SKM-1 (cell line): ENCODE data around the gene CTSE.
A peak's percentile ranks its signal among the peaks of the same experiment; 100 is the strongest.

Experiments
- DNase-seq: peaks from one replicate; lab custom pipeline; 2025; ENCODE audit not compliant: unreplicated experiment; lab: John Stamatoyannopoulos, UW

The CTSE gene

DNA sequence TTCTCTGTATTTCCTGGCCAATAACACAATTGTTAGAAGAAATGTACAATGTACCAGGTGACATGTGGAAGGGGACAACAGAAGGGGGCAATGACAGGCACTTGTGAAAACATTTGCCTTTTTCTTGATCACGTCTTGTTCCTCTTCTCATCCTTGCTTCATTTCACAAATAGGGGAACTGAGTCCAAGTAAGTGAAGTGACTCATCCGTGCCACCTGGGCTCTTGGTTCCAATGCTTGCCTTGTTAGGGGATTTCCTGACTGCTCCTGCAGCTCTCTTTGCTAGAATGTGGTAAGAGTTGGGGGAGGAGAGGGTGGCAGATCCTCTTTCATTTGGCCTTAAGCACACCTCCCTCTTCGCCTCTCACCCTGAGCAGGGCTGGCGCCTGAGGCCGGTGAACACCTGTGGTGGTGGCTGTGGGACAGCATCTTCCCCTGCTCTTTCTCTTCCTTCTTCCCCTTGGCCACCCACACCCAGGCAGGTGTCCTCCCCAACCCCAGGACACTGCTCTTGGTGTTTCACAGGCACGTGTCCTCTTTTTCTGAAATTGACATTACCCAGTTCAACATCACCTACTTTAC, 27.1 kb upstream of the CTSE start:
- DNase-seq, result peak; percentile 100

- no peak for DNase-seq
Observed at GRCh38 chr1:206049919-206050600, 26.4 kb upstream of the CTSE start.

- no peak for DNase-seq
Observed at GRCh38 chr1:206049293-206049692, 25.6 kb upstream of the CTSE start.

DNA sequence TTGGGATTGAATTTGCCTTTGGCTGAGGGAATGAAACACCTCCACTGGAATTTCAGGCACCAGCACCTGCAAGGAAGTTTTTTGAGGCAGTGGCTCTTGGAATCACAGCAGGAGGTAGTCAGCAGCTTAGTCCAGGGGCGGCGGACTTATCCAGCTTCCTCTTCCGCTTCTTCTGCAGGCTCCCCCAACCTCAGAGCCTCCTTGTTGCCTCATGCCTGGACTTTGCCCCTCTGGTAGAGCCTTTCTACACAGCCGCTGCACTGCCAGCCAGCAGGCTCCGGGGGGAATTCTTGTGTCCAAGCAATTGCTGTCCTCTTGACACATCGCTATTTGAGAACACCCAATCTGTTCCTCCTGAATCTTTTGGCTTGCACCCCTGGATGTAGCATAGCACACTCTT, 24.9 kb upstream of the CTSE start:
- DNase-seq, result peak; percentile 72

- no peak for DNase-seq
Observed at GRCh38 chr1:206047271-206047670, 23.6 kb upstream of the CTSE start.

DNA sequence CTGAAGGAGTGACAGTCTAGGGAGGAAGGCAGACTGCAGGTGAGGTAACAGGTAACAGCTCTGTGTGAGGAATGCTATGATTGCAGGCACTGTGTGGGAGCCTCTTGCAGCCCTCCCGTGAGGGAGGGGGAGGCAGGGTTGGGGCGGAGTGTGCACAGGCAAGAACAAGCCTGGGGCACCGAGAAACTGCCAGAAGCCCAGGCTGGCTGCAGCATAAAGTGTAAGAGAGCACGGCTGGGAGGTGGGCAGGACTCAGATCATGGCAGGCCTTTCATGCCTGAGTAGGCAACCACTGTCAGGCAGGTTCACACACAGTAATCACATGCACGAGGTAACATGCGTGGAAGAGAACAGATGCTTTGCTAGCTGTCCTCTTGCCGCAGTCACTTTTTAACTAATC, 17.9 kb upstream of the CTSE start:
- DNase-seq, result no peak

GRCh38 chr1:206040328-206040727, 16.6 kb upstream of the CTSE start:
- no peak for DNase-seq

GRCh38 chr1:206039046-206039973, 15.6 kb upstream of the CTSE start:
- no peak for DNase-seq

- DNase-seq, result no peak
Observed at GRCh38 chr1:206037581-206037980, 13.9 kb upstream of the CTSE start.

GRCh38 chr1:206036663-206037455, 13.2 kb upstream of the CTSE start:
- no peak for DNase-seq

- DNase-seq, result no peak
Observed at GRCh38 chr1:206035027-206035426, 11.3 kb upstream of the CTSE start.

- peak; percentile 69 for DNase-seq
Observed at GRCh38 chr1:206032380-206033140, 8.9 kb upstream of the CTSE start.

- DNase-seq, result peak; percentile 98
Observed at GRCh38 chr1:206030714-206031113, 7.0 kb upstream of the CTSE start.

DNA sequence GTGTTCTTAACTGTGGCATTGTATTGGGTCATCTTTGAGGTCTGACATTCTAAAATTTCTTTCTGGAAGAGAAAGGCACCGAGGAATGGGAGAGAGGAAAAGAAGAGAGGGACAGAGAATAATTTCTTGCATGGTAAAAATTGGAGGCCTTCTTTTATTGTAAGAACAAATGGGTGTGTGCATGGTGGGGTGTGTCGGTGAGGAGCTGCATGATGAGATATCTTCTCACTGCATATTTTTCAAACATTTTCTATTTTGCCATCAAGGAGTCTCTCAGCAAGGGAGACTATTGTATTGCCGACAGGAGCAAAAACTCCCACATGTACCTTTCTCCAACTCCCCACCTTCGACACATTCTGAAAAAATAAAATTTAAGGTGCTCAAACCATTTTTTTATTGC, 6.5 kb upstream of the CTSE start:
- no peak for DNase-seq

- no peak for DNase-seq
Observed at GRCh38 chr1:206029484-206029883, 5.8 kb upstream of the CTSE start.

DNA sequence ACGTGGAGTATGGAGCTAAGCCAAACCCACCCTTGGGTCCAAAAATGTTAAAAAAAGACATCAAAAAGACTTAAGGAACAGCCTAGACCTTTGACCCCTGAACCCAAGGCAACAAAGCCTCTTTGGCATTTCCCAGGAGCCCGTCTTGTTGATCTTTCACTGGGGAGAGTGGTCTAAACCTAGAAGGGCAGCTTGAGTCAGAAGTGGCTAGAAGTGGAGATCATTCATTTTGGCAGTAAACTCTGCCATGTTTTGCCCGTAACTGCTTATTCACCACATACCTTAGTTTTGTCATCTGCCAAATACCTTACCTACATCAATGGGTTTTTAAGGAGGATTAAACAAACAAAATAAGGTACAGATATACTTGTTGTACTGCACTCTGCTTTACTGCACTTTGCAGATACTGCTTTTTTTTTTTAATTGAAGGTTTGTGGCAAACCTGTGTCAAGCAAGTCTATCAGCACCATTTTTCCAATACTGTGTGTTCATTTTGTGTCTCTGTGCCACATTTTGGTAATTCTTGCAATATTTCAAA, 1.7 kb upstream of the CTSE start:
- DNase-seq, result no peak

DNA sequence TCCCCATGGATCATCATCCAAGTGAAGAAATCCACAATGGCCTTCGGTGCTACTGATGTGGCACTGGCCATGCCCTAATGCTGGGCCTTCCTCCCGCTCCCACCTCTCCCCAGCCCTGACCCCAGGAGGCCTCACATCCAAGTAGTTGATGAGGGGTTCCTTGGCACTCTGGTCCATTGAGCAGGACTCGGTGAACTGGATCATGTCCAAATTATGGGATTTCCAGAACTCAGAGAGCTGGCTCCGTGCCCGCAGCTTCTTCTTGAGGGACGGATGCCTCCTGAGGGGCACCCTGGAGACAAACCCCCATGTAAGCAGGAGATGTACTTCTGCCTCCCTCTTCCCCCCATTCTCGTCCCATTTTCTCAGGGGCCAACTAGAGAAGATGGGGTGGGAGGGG, 929 bp downstream of the CTSE start:
- no peak for DNase-seq

- DNase-seq, result no peak
Observed at GRCh38 chr1:206021626-206022365, 1.9 kb downstream of the CTSE start.

GRCh38 chr1:206021008-206021625, 2.6 kb downstream of the CTSE start:
- DNase-seq, result no peak
